Skeletal muscle satellite cell (primary cell): ENCODE results near the gene PTPRT.

Experiments used
- H3K27me3 ChIP-seq: 2 replicates; pipeline ENCODE4 v1.7.0; 2013; ENCODE audit warnings: low read length; ENCODE audit not compliant: control insufficient read depth, insufficient read depth
- H3K36me3 ChIP-seq: 2 replicates; pipeline ENCODE4 v1.7.0; 2013; ENCODE audit warnings: mild to moderate bottlenecking, control low read depth, low read length; ENCODE audit not compliant: insufficient read depth
- H3K4me1 ChIP-seq: 2 replicates; pipeline ENCODE4 v1.7.0; 2013; ENCODE audit warnings: low read length; ENCODE audit not compliant: control insufficient read depth, insufficient read depth
- H3K4me2 ChIP-seq: 2 replicates; pipeline ENCODE4 v1.7.0; 2013; ENCODE audit warnings: mild to moderate bottlenecking, low read length
- H3K4me3 ChIP-seq: 2 replicates; pipeline ENCODE4 v1.7.0; 2013; ENCODE audit warnings: low read length
- H3K9ac ChIP-seq: 2 replicates; pipeline ENCODE4 v1.7.0; 2013; ENCODE audit warnings: mild to moderate bottlenecking, low read depth, low read length, moderate library complexity
- H3K9me3 ChIP-seq: replicated peaks from 2 replicates; pipeline ENCODE4 v1.7.0; 2013; ENCODE audit warnings: mild to moderate bottlenecking, control low read depth, low read length

Gene PTPRT

DNA sequence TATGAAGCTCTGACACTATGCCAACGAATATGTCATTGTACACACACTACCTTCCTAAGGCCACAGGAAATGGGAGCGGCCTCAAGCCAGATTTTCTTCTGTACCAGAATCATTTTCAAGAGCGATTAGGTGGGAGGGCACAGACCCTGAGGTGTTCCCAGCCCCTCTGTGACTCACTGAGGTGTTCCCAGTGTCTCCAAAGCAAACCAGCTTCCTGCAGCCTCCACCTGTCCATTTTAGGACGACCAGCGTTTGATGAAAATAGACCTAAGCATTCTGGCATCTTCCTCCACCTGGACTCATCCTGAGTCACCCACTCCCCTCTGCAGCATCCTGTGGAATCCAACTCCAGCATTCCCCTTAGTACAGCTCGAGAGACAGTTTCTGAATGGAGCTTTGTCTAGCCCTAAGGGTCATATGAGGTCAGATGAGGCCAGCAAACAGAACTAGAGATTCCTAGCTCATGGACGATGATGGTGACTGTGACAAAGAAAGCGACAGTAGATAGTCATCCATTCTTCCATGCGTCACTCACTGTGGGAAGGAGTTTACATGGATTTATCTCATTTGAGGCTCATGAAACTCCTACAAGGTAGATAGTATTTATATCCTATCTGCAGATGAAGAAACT lies 203.4 kb downstream of the PTPRT start:
- no peaks in the 10 kb centered on the region for H3K36me3 ChIP-seq
- no peak overlapping the region for H3K4me2 ChIP-seq
- no peak overlapping the region for H3K4me3 ChIP-seq
- H3K9ac ChIP-seq: no peak overlapping the region
- H3K4me1 ChIP-seq: no peaks in the 10 kb centered on the region
- no peaks in the 10 kb centered on the region for H3K27me3 ChIP-seq
- H3K9me3 ChIP-seq: peaks cover 18% of the 10 kb centered on the region

DNA sequence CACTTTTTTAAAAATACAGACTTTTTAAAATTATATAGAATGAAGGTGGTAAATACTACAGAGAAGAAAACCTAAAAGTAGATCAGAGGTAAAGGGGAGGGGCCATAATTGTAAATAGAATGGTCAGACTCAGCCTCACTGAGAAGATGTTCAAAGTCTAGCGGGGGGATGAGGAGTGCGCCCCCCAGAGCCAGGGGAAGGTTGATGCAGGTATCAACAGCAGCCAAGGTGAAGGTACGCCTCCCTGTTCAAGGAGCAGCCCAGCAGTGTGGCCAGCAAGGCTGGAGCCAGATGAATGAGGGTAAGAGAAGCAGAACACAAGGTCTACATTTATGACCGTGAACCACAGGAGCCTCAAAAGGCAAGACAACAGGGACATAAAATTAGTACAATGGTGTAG lies 204.1 kb downstream of the PTPRT start:
- H3K4me1 ChIP-seq: no peaks in the 10 kb centered on the region
- H3K9ac ChIP-seq: no peak overlapping the region
- H3K36me3 ChIP-seq: no peaks in the 10 kb centered on the region
- H3K9me3 ChIP-seq: peaks cover 18% of the 10 kb centered on the region
- no peak overlapping the region for H3K4me3 ChIP-seq
- no peaks in the 10 kb centered on the region for H3K27me3 ChIP-seq
- no peak overlapping the region for H3K4me2 ChIP-seq

DNA sequence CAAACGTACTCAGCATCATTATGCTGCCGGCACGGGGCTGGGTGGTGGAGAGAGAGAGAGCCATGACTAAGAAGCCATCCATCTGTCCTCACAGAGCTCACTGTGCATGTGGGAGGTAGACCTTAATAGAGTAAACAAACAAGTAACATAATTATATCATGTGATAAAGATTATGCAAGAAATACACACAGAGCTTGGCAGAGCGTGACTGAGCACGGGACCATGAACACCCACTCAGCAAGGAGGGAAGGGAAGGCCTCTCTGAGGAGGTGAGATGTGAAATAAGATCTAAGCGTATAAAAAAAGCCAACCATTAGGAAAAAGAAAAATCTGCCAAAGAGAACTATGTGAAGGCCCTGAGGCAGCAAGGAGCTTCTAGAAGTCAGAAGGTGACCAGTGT lies 207.5 kb downstream of the PTPRT start:
- no peak overlapping the region for H3K9ac ChIP-seq
- H3K36me3 ChIP-seq: no peaks in the 10 kb centered on the region
- no peak overlapping the region for H3K4me3 ChIP-seq
- no peaks in the 10 kb centered on the region for H3K27me3 ChIP-seq
- H3K4me1 ChIP-seq: no peaks in the 10 kb centered on the region
- no peak overlapping the region for H3K4me2 ChIP-seq
- peaks cover 12% of the 10 kb centered on the region for H3K9me3 ChIP-seq

DNA sequence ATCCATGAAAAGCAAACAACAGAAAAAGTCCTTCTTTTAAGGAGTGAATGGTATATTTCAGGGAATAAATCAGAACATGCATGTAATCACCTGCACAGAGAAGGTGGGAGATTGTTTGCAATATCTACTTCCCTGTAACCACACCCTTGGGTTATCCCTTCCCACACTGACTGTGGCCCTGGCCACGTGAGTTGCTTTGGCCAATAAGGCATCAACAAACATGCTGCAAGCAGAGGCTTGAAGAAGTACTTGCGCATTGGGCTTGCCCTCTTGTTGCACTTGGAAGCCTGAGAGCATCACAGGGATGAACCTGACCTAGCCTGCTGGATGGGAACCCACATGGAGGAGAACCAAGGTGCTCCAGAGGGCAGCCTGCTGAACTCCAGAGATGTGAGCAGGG lies 208.5 kb downstream of the PTPRT start:
- no peak overlapping the region for H3K4me3 ChIP-seq
- peaks cover 12% of the 10 kb centered on the region for H3K9me3 ChIP-seq
- no peaks in the 10 kb centered on the region for H3K27me3 ChIP-seq
- no peaks in the 10 kb centered on the region for H3K36me3 ChIP-seq
- H3K4me2 ChIP-seq: no peak overlapping the region
- H3K4me1 ChIP-seq: no peaks in the 10 kb centered on the region
- H3K9ac ChIP-seq: no peak overlapping the region

DNA sequence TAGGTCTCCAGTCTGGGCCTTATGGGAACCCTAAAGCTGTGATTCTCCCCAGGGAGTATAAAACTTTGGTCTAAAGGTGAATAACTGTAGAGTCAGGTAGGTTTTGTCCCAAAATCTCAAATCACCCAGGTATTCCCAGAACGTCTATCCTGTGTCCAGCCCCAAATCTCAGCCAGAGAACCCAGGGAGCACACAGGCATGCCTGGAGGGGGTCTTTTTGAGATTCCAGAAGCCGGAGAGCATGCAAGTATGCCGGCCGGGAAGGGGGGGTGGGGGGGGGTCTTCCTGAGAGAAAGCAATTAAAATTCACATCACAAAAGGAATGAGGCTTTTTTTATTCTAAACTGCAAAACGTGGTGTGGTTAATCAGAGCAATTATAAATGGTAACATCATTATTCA lies 210.0 kb downstream of the PTPRT start:
- H3K4me1 ChIP-seq: no peaks in the 10 kb centered on the region
- no peak overlapping the region for H3K4me3 ChIP-seq
- no peaks in the 10 kb centered on the region for H3K27me3 ChIP-seq
- H3K4me2 ChIP-seq: no peak overlapping the region
- peaks cover 12% of the 10 kb centered on the region for H3K9me3 ChIP-seq
- no peaks in the 10 kb centered on the region for H3K36me3 ChIP-seq
- no peak overlapping the region for H3K9ac ChIP-seq

DNA sequence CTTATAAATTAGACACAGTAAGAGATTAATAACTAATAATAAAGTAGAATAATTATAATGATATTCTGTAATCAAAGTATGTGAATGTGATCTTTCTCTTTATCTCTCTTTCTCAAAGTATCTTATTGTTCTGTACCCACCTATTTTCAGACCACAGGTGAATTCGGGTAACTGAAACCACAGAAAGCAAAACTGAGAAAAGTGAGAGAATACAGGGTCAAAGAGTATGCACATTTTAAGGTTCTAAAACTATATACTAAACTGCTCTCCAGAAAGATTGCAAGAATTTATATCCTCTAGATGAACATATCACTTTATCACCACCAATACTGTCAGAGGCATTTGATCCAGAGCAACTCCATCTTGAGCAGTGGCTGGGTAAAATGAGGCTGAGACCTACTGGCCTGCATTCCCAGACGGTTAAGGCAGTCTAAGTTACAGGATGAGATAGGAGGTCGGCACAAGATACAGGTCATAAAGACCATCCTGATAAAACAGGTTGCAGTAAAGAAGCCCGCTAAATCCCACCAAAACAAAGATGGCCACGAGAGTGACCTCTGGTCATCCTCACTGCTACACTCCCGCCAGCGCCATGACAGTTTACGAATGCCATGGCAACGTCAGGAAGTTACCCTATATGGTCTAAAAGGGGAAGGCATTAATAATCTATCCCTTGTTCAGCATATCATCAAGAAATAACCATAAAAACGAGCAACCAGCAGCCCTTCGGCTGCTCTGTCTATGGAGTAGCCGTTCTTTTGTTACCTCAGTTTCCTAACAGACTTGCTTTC lies 211.3 kb downstream of the PTPRT start:
- Histone ChIP-seq H3K4me3 (no peak overlapping the region), H3K9me3 (peaks cover 9% of the 10 kb centered on the region), H3K9ac (no peak overlapping the region), H3K4me1 (no peaks in the 10 kb centered on the region), H3K27me3 (no peaks in the 10 kb centered on the region), H3K4me2 (no peak overlapping the region), H3K36me3 (no peaks in the 10 kb centered on the region)

DNA sequence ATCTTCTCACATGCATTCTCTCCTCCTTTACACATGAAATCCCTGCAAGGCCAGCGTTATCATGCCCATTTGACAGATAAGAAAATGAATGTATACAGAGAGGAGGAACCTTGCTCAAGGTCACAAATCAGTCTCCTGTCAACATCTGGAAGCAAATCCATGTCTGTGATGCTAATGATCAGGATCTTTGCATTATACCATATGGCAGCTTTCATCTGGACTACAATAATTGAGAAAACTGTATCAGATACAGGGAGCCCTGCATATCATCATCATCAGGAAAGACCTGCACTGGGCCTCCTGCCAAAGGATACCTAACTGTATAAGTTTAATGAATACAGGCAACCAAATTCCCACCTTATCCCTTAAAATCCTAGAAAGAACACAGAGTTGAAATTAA lies 213.7 kb downstream of the PTPRT start:
- Histone ChIP-seq H3K36me3 (no peaks in the 10 kb centered on the region), H3K27me3 (no peaks in the 10 kb centered on the region), H3K9me3 (peaks cover 11% of the 10 kb centered on the region), H3K9ac (no peak overlapping the region), H3K4me2 (no peak overlapping the region), H3K4me3 (no peak overlapping the region), H3K4me1 (no peaks in the 10 kb centered on the region)

DNA sequence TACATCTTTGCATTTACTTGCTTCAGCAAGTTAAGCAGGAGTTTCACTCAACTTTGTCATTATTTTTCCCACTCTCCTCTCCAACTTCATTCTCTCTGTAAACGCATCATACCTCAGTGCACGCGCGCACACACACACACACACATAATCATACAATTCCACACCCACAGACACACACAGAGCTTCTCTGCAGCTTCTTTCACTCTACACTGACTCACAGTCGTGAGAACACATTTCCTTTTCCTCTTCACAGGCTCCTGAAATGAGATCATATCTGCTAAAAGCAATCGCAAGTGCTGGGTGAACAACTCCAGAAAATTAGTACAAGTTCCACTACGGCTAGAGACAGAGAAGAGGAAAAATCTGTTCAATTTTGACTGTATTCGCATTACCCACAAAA lies 215.4 kb downstream of the PTPRT start:
- Histone ChIP-seq H3K4me3 (no peak overlapping the region), H3K9ac (no peak overlapping the region), H3K27me3 (no peaks in the 10 kb centered on the region), H3K36me3 (no peaks in the 10 kb centered on the region), H3K4me1 (no peaks in the 10 kb centered on the region), H3K9me3 (peaks cover 12% of the 10 kb centered on the region), H3K4me2 (no peak overlapping the region)

DNA sequence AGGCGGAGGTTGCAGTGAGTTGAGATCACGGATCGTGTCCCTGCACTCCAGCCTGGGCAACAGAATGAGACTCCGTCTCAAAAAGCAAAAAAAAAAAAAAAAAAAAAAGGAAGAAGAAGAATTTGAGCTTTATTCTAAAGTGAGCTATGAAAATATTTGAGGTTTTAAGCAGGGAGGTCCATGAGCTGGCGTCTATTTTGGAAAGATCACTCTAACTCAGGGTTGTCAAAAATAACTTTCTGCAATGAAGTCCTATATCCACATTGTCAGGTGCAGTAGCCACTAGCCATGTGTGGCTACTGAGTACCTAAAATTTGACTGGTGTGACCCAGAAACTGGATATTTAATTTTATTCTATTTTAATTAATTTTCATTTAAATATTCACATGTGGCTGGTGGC lies 217.1 kb downstream of the PTPRT start:
- peaks cover 20% of the 10 kb centered on the region for H3K9me3 ChIP-seq
- no peaks in the 10 kb centered on the region for H3K27me3 ChIP-seq
- no peak overlapping the region for H3K4me3 ChIP-seq
- no peaks in the 10 kb centered on the region for H3K36me3 ChIP-seq
- no peaks in the 10 kb centered on the region for H3K4me1 ChIP-seq
- no peak overlapping the region for H3K9ac ChIP-seq
- no peak overlapping the region for H3K4me2 ChIP-seq

DNA sequence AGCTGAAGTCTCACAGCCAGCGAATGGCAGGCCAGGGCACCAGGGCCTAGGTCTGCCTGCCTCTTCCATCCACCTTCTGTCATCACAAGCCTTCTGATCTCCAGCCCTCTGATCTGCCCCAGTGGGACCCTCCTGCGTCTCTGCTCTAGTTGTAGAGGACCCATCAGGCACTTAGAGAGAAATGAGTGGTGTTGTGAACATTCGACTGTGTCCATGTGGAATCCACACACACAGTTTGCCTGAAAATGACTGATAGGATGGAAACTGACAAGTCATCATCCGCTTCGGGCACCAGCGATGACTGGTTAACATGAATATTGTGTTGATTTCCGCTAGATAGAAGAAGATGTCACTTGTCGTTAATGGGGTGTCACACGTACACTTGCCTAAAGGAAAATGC lies 221.0 kb downstream of the PTPRT start:
- no peak overlapping the region for H3K4me3 ChIP-seq
- H3K9me3 ChIP-seq: peaks cover 29% of the 10 kb centered on the region

DNA sequence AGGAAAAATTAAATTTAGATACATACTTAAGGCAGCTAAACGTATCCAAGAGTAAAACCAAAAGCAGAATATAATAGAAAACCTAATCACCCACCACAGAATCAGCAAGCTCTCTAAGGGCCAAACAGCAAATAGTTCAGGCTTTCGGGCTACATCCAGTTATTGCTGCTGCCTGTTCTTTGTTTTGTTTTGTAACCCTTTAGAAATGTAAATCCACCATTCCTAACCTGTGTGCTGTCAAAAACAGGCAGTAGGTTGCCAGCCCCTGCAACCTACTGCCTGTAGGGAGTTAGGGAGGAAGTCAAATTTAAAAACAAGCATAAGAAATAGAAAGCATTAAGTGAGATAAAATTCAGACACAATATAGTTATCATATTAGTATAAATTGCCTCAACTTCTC lies 225.9 kb downstream of the PTPRT start:
- no peak overlapping the region for H3K4me3 ChIP-seq
- peaks cover 23% of the 10 kb centered on the region for H3K9me3 ChIP-seq
- H3K9ac ChIP-seq: no peak overlapping the region
- no peaks in the 10 kb centered on the region for H3K4me1 ChIP-seq
- no peaks in the 10 kb centered on the region for H3K27me3 ChIP-seq
- H3K36me3 ChIP-seq: no peaks in the 10 kb centered on the region
- H3K4me2 ChIP-seq: no peak overlapping the region

More for the DNA sequence above, 221.0 kb downstream of the PTPRT start:
- Histone ChIP-seq H3K27me3 (no peaks in the 10 kb centered on the region), H3K9ac (no peak overlapping the region), H3K36me3 (no peaks in the 10 kb centered on the region), H3K4me2 (no peak overlapping the region), H3K4me1 (no peaks in the 10 kb centered on the region)

DNA sequence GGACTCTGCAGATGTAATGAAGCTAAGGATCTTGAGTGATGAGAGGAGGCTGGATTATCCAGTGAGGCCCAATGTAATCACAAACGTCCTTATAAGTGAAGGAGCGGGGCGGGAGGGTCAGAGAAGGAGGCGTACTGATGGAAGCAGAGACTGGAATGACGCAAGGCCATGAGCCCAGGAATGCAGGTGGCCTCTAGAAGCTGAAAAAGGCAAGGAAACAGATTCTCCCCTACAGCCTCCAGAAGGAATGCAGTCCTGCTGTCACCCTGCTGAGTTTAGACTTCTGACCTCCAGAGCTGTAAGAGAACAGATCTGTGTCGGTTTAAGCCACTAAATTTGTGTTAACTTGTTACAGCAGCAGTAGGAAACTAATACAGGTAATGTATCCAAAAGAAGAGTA lies 227.9 kb downstream of the PTPRT start:
- Histone ChIP-seq H3K4me1 (no peaks in the 10 kb centered on the region), H3K9me3 (peaks cover 22% of the 10 kb centered on the region), H3K4me2 (no peak overlapping the region), H3K36me3 (no peaks in the 10 kb centered on the region), H3K9ac (no peak overlapping the region), H3K4me3 (no peak overlapping the region), H3K27me3 (no peaks in the 10 kb centered on the region)
